Measurements from ENCODE around the gene RAB5IF.
"Not testable (repeated sequence)": the region's sequence is repeated elsewhere in the genome, so short reads cannot be mapped to it uniquely, and the experiment has no call there.

Gene RAB5IF

GRCh38 chr20:36605399-36606157 is at the start of gene RAB5IF:
Gene RAB5IF, plus strand, starts transcription at chr20:36605779. Its CDS starts 173 bp downstream, at chr20:36605952.
- DNase-seq = peak; percentile 98

GRCh38 chr20:36562724-36563123 is 42.9 kb upstream of the RAB5IF start:
- no peak for DNase-seq

DNA sequence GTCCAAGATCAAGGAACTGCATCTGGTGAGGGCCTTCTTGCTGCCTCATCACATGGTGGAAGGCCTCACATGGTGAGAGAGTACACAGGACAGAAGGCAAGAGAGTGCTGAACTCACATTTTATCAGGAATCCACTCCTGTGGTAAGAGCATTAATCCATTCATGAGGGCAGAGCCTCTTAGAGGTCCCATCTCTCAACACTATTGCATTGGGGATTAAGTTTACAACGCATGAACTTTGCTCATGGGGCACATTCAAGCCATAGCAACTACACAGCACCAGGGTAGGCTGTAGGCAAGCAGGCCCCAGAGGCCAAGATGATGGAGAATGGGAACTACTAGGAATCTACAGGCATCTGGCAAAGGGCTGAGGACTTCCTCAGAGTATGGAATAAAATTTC is 42.2 kb upstream of the RAB5IF start:
- DNase-seq = no peak

DNA sequence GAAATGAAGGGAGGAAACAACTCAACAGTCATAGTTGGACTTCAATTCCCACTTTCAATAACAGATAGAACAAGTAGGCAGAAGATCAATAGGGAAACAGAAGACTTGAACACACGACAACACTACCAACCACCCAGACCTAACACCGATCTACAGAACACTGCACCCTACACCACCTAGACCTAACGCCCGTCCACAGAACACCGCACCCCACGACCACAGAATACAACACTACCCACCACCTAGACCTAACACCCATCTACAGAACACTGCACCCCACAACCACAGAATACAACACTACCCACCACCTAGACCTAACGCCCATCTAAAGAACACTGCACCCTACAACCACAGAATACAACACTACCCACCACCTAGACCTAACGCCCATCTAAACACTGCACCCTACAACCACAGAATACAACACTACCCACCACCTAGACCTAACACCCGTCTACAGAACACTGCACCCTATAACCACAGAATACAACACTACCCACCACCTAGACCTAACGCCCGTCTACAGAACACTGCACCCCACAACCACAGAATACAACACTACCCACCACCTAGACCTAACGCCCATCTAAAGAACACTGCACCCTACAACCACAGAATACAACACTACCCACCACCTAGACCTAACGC is 41.4 kb upstream of the RAB5IF start:
- not testable (repeated sequence) for DNase-seq

DNA sequence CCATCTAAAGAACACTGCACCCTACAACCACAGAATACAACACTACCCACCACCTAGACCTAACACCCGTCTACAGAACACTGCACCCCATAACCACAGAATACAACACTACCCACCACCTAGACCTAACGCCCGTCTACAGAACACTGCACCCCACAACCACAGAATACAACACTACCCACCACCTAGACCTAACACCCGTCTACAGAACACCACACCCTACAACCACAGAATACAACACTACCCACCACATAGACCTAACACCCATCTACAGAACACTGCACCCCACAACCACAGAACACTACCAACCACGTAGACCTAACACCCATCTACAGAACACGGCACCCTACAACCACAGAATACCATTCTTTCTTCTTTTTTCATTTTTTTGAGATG is 40.9 kb upstream of the RAB5IF start:
- not testable (repeated sequence) for DNase-seq

DNA sequence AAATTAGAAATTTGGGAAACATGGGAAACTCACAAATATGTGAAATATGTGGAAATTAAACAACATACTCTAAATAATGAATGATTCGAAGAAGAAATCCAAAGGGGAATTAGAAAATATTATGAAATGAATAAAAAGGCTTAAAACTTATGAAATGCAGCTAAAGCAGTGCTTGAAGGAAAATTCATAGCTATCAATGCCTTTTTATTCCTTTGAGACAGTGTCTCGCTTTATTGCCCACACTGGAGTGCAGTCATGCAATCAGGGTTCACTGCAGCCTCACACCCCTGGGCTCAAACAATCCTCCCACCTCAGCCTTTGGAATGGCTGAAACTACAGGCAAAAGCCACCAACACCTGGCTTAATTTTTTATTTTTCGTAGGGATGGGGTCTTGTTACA is 40.1 kb upstream of the RAB5IF start:
- no peak for DNase-seq

- DNase-seq = no peak
These were observed 35.6 kb upstream of the RAB5IF start for GRCh38 chr20:36569847-36570429.

GRCh38 chr20:36571564-36572504 is 33.7 kb upstream of the RAB5IF start:
- DNase-seq = no peak

GRCh38 chr20:36572701-36573102 is 32.9 kb upstream of the RAB5IF start:
- DNase-seq = no peak

- DNase-seq = peak; percentile 33
These were observed 32.3 kb upstream of the RAB5IF start, which contains the start of gene TGIF2 for GRCh38 chr20:36573103-36573797. Gene TGIF2, plus strand, starts transcription at chr20:36573597. Its CDS starts 5,178 bp downstream, at chr20:36578775.

DNA sequence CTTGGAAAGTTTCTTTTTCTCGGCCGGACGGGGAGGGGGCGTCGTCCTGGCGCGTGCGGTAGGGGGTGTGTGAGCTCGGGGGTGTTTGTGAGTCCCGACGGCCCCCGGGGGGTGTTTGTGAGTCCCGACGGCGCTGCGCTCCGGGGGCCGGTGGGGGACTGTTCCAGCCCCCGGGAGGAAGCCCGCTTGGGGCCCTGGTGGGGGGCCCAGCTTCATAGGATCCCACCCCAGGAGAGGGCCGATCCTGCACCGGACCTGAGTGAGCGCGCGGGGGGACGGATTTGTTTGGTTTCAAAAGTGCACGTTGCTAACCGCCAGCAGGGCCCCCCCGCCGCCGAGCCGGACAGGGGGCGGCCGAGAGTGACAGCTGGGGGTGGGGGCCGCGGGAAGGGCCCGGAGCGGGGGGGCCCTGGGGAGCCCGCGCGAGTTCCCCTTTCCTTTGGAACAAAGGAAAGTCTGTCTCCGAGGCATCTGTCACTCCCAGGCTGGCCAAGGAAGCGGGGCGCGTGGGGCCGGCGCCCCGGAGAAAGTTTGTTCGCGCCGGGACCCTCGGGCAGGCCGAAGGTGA is 31.7 kb upstream of the RAB5IF start:
- peak; percentile 36 for DNase-seq

- DNase-seq = no peak
These were observed 31.0 kb upstream of the RAB5IF start for GRCh38 chr20:36574366-36575135.

GRCh38 chr20:36576081-36576445 is 29.5 kb upstream of the RAB5IF start:
- no peak for DNase-seq

DNA sequence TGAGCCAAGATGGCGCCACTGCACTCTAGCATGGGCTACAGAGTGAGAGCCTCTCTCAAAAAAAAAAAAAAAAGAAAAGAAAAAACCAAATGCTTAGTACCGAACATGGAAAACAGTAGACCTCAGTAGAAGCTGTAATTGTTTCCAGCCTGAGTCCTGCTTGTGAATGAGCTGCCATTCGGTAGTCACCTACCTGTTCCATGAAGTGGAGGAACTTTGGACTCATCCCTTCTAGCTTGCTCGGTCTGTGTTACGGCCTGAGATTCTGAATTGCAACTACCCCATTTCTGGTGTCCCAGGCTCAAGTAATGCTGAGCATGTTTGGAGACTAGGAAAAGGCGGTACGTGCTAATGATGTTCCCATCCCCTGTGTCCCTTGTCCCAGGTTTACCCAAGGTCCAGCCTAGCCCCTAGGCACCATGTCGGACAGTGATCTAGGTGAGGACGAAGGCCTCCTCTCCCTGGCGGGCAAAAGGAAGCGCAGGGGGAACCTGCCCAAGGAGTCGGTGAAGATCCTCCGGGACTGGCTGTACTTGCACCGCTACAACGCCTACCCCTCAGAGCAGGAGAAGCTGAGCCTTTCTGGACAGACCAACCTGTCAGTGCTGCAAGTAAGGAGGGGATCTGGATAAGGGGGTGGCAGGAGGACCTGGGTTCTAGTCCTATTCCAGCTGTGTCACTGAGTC is 27.1 kb upstream of the RAB5IF start:
- DNase-seq = no peak

DNA sequence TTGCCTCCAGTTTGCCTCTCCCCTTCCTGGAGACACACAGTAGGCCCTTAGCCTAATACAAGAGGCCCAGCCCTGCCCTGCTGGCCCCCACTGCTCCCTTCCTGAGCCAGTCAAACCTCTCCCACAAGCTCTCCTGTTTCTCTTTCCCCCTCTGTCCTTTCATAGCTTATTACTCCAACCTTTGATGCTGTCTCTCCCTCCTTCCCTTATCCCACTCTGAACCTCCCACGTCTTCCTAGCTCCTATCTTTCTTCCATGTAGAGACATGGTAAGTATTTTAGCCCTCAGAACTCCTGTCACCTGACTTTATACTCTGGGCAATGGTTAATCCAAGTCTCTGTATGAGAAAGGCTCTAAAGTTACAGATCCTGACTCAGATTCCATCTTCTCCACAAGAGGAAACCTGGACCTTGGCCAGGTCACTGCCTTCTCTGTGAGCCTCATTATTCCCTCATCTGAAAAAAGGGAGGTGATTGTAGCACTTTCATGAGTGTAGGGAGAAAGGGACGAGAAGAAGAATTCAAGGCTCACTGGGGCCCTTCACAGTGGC is 25.5 kb upstream of the RAB5IF start:
- DNase-seq = no peak

GRCh38 chr20:36582322-36582721 is 23.3 kb upstream of the RAB5IF start:
- DNase-seq = no peak

- DNase-seq = no peak
These were observed 22.8 kb upstream of the RAB5IF start for GRCh38 chr20:36582821-36583220.

- DNase-seq = no peak
These were observed 21.5 kb upstream of the RAB5IF start for GRCh38 chr20:36584018-36584481.

GRCh38 chr20:36585410-36586125 is 20.0 kb upstream of the RAB5IF start:
- no peak for DNase-seq

Data from midbrain (tissue), 1 donor.